ENCODE results near the gene ZNF20. TPM values are rescaled to one million over a fixed set of nuclear protein-coding genes. Genes with fewer than 3 reads are reported as not detected.

ZNF20 gene
- polyA plus RNA-seq, result 1 to 10 TPM; 2.2 to 4.1 (median 2.4) TPM

GRCh38 chr19:12139885-12140544 lies at the start of gene ZNF20:
Gene ZNF20, minus strand, starts transcription at chr19:12140350. Its CDS starts 168 bp downstream, at chr19:12140182.
- DNase-seq, result peak; percentile 88 to 90 (median 89)
- H3K9me3 Mint-ChIP-seq, result no peaks in the 10 kb centered on the region
- H3K27ac Mint-ChIP-seq, result peak within 1 kb of the TSS; percentile 63 to 87 (median 79)
- H3K4me3 Mint-ChIP-seq, result peak within 1 kb of the TSS; percentile 85 to 98 (median 94)
- H3K4me1 Mint-ChIP-seq, result peaks cover 37 to 41% of the 10 kb centered on the region in 2 donors
- H3K27me3 Mint-ChIP-seq (ENCODE audit: low read depth in 3 of 3), result peaks cover 1 to 10% (median 4%) of the 10 kb centered on the region in 3 donors
- H3K36me3 Mint-ChIP-seq, result peaks cover 14 to 17% (median 15%) of the 10 kb centered on the region in 3 donors

GRCh38 chr19:12187625-12188024 lies 47.5 kb upstream of the ZNF20 start:
- Mint-ChIP-seq H3K9me3 (peaks cover 15 to 81% (median 53%) of the 10 kb centered on the region in 6 donors), H3K4me1 (peaks cover 10 to 26% of the 10 kb centered on the region in 2 donors), H3K36me3 (peaks cover 54 to 79% (median 76%) of the 10 kb centered on the region in 3 donors), H3K27me3 (ENCODE audit: low read depth in 3 of 3) (peaks cover 0 to 6% (median 3%) of the 10 kb centered on the region in 3 donors), H3K4me3 (no peak overlapping the region), H3K27ac (no peak overlapping the region)
- no peak for DNase-seq

GRCh38 chr19:12180377-12180776 lies 40.2 kb upstream of the ZNF20 start:
- peak overlapping the region; percentile 61 to 90 (median 82) for H3K27ac Mint-ChIP-seq
- peaks cover 63 to 83% of the 10 kb centered on the region in 2 donors for H3K4me1 Mint-ChIP-seq
- peak overlapping the region; percentile 70 to 81 (median 72) for H3K4me3 Mint-ChIP-seq
- no peaks in the 10 kb centered on the region for H3K27me3 Mint-ChIP-seq (ENCODE audit: low read depth in 3 of 3)
- peaks cover 0 to 31% (median 6%) of the 10 kb centered on the region in 6 donors for H3K9me3 Mint-ChIP-seq
- peaks cover 29 to 44% (median 30%) of the 10 kb centered on the region in 3 donors for H3K36me3 Mint-ChIP-seq
- DNase-seq, result peak; percentile 26 to 49 (median 44)

GRCh38 chr19:12166626-12167025 lies 26.5 kb upstream of the ZNF20 start:
- Mint-ChIP-seq H3K36me3 (peaks cover 4 to 14% (median 9%) of the 10 kb centered on the region in 3 donors), H3K4me1 (peaks cover 47 to 59% of the 10 kb centered on the region in 2 donors)

GRCh38 chr19:12163826-12164225 lies 23.7 kb upstream of the ZNF20 start:
- Mint-ChIP-seq H3K36me3 (peaks cover 0 to 4% (median 0%) of the 10 kb centered on the region in 3 donors), H3K4me1 (peaks cover 45 to 54% of the 10 kb centered on the region in 2 donors), H3K27me3 (ENCODE audit: low read depth in 3 of 3) (peaks cover 2% of the 10 kb centered on the region in 3 donors), H3K4me3 (peak overlapping the region; percentile 94 to 100 (median 96)), H3K27ac (peak overlapping the region; percentile 95 to 100 (median 96)), H3K9me3 (no peaks in the 10 kb centered on the region)
- no peak for DNase-seq

More at GRCh38 chr19:12166626-12167025, 26.5 kb upstream of the ZNF20 start:
- H3K4me3 Mint-ChIP-seq, result no peak overlapping the region
- peak overlapping the region; percentile 4 to 67 (median 46) for H3K27ac Mint-ChIP-seq
- peaks cover 2% of the 10 kb centered on the region in 3 donors for H3K27me3 Mint-ChIP-seq (ENCODE audit: low read depth in 3 of 3)
- DNase-seq, result no peak
- no peaks in the 10 kb centered on the region for H3K9me3 Mint-ChIP-seq

- Mint-ChIP-seq H3K27ac (peak within 1 kb of the TSS; percentile 96 to 100 (median 98)), H3K36me3 (peaks cover 0 to 4% (median 0%) of the 10 kb centered on the region in 3 donors), H3K27me3 (ENCODE audit: low read depth in 3 of 3) (peaks cover 2% of the 10 kb centered on the region in 3 donors), H3K4me3 (peak within 1 kb of the TSS; percentile 95 to 100 (median 97)), H3K4me1 (peaks cover 46 to 54% of the 10 kb centered on the region in 2 donors), H3K9me3 (no peaks in the 10 kb centered on the region)
- DNase-seq, result peak; percentile 90 to 91 (median 90)
These were observed 23.0 kb upstream of the ZNF20 start, which contains the start of gene ZNF136 for GRCh38 chr19:12162882-12163806. Gene ZNF136, plus strand, starts transcription at chr19:12163096. Its CDS starts 108 bp downstream, at chr19:12163204.

- Mint-ChIP-seq H3K27me3 (ENCODE audit: low read depth in 3 of 3) (peaks cover 2% of the 10 kb centered on the region in 3 donors), H3K4me1 (peaks cover 46 to 54% of the 10 kb centered on the region in 2 donors), H3K4me3 (peak overlapping the region; percentile 95 to 100 (median 97)), H3K27ac (peak overlapping the region; percentile 96 to 99 (median 98)), H3K36me3 (peaks cover 0 to 4% (median 0%) of the 10 kb centered on the region in 3 donors), H3K9me3 (no peaks in the 10 kb centered on the region)
- no peak for DNase-seq
These were observed 22.3 kb upstream of the ZNF20 start for GRCh38 chr19:12162513-12162881.

GRCh38 chr19:12159773-12160414 lies 19.7 kb upstream of the ZNF20 start:
- Mint-ChIP-seq H3K4me1 (peaks cover 41 to 47% of the 10 kb centered on the region in 2 donors), H3K4me3 (peak overlapping the region in 1 of 5 donors; percentile 27), H3K9me3 (no peaks in the 10 kb centered on the region), H3K27me3 (ENCODE audit: low read depth in 3 of 3) (peaks cover 2 to 4% (median 4%) of the 10 kb centered on the region in 3 donors), H3K27ac (no peak overlapping the region), H3K36me3 (peaks cover 0 to under 1% (median 0%) of the 10 kb centered on the region in 3 donors)
- DNase-seq, result no peak

- Mint-ChIP-seq H3K27me3 (ENCODE audit: low read depth in 3 of 3) (peaks cover 0 to 5% (median 3%) of the 10 kb centered on the region in 3 donors), H3K36me3 (no peaks in the 10 kb centered on the region), H3K4me3 (peak within 1 kb of the TSS; percentile 83 to 94 (median 91)), H3K9me3 (peaks cover 0 to 2% (median 0%) of the 10 kb centered on the region in 6 donors), H3K27ac (peak within 1 kb of the TSS; percentile 62 to 91 (median 80)), H3K4me1 (peaks cover 25 to 28% of the 10 kb centered on the region in 2 donors)
- DNase-seq, result peak; percentile 32 to 36 (median 32)
These were observed 16.3 kb upstream of the ZNF20 start, which contains the start of gene ZNF625 for GRCh38 chr19:12156223-12157058. Gene ZNF625, minus strand, starts transcription at chr19:12156734. Its CDS starts 176 bp downstream, at chr19:12156558.

- peaks cover 0 to 5% (median 3%) of the 10 kb centered on the region in 3 donors for H3K27me3 Mint-ChIP-seq (ENCODE audit: low read depth in 3 of 3)
- peaks cover 0 to 2% (median 0%) of the 10 kb centered on the region in 6 donors for H3K9me3 Mint-ChIP-seq
- peak overlapping the region in 5 of 6 donors; percentile 1 to 78 (median 73) for H3K27ac Mint-ChIP-seq
- DNase-seq, result no peak
- H3K4me3 Mint-ChIP-seq, result peak overlapping the region; percentile 83 to 94 (median 91)
- peaks cover 0 to 3% (median 0%) of the 10 kb centered on the region in 3 donors for H3K36me3 Mint-ChIP-seq
- H3K4me1 Mint-ChIP-seq, result peaks cover 25 to 28% of the 10 kb centered on the region in 2 donors
These were observed 15.2 kb upstream of the ZNF20 start for GRCh38 chr19:12155324-12155860.

- H3K36me3 Mint-ChIP-seq, result peaks cover 15 to 26% (median 24%) of the 10 kb centered on the region in 3 donors
- H3K27ac Mint-ChIP-seq, result peak overlapping the region in 1 of 6 donors; percentile 6
- H3K4me3 Mint-ChIP-seq, result no peak overlapping the region
- DNase-seq, result no peak
- H3K27me3 Mint-ChIP-seq (ENCODE audit: low read depth in 3 of 3), result peaks cover 0 to 6% (median 2%) of the 10 kb centered on the region in 3 donors
- H3K9me3 Mint-ChIP-seq, result peaks cover 0 to 6% (median 2%) of the 10 kb centered on the region in 6 donors
- H3K4me1 Mint-ChIP-seq, result peaks cover 11 to 12% of the 10 kb centered on the region in 2 donors
These were observed 5.2 kb upstream of the ZNF20 start for GRCh38 chr19:12145348-12145747.

GRCh38 chr19:12141405-12141736 lies 1.2 kb upstream of the ZNF20 start:
- no peak for DNase-seq
- H3K27ac Mint-ChIP-seq, result peak overlapping the region in 2 of 6 donors; percentile 60 to 63
- H3K4me3 Mint-ChIP-seq, result peak overlapping the region; percentile 85 to 98 (median 94)
- H3K27me3 Mint-ChIP-seq (ENCODE audit: low read depth in 3 of 3), result peaks cover 1 to 10% (median 4%) of the 10 kb centered on the region in 3 donors
- peaks cover 37 to 41% of the 10 kb centered on the region in 2 donors for H3K4me1 Mint-ChIP-seq
- peaks cover 21 to 24% (median 21%) of the 10 kb centered on the region in 3 donors for H3K36me3 Mint-ChIP-seq
- H3K9me3 Mint-ChIP-seq, result peaks cover 0 to 6% (median 0%) of the 10 kb centered on the region in 6 donors

Data from immature natural killer cell (primary cell).